HL-60/S4 treated with phorbol 12-myristate 13-acetate at 8.2 ng/mL for 4 days and 3 days (cell line): Measurements from ENCODE around the gene FADS1.

Experiments
- in situ Hi-C: fragments of 300-500 bp; cut with MboI; formaldehyde crosslinking; loops from 2 replicates; pipeline ENCODE4 v1.15.0; 2022; ENCODE audit warnings: low sequenced_read_pairs

Gene FADS1

DNA sequence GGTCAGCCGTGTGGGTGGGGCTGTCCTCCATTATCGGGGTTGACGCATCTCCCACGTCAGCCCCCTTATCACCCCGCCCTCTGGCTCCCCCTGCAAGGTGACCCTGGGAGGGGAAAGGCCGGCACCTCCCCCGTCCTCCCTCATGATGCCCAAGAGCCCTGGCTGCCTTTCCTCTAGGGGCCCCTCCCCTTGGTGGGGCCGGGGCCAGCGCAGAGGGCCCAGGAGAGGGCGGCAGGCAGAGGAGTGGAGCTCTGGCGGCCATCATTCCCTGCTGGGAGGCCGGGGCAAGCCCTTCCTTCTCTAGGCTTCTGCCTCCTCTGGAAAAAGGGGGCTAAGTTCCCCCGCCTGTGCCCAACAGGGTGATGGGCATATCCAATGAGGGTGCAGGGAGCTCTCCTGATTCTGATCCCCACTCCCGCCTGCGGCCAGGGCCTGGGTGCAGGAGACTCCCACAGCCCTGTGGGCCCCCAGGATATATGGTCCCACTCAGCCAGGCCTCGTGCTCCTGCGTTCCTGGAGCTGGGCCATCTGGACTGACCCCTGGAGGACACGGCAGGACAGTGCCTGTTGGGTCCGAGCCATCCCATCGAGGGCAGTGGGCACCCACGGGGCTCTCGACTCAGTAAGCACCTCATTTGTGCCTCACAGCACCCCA, 52.1 kb downstream of the FADS1 start:
- in situ Hi-C loops, result no loop called here

DNA sequence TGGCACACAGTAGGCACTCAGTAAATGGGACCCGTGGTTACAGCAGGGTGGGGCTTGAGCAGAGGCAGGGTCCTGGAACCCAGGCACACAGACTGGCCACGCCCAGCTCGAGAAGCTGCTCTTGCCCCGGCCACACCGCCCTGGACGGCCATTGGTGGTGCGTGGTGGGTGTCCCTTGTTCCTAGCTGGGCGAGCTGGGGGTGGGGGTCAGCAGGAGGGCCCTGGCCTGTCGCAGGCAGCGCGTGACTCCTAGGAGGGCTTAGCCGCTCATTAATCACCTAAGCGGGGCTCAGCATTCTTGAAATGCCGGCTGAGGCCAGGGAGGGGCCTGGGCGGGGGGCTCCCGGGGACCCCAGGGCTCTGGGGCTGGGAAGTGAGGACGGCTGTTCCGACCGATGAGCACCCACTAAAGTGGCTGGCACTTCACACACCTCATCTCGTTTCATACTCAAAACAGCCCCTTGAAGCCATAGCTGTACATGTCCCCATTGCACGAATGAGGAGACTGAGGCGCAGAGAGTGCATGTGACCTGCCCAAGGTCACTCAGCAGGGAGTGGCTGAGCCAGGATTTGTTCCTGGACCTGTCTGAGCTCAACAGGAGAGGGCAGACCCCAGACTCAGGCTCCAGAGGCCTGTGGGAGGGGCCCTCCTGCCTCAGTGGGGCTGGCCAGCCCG, 52.7 kb downstream of the FADS1 start:
- in situ Hi-C loops, result no loop called here

DNA sequence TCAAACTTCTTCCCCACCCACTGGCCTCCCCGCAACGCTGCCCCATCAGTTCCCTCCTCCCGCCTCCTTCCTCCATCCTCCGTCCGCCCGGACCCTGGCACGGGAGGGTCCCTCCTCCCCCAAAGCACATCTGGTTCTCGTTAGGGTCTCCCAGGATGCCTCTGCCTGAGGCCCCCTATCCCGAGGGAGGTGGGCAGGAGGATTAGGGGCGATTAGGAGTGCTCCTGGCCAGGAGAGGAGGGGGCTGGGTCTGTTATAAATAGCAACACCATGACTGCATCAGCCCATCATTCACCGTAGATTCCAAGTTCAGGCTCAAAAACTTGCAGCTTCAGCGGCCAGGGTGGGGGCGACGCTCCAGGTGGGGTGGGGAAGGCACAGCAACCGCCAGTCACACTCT, 54.0 kb downstream of the FADS1 start:
- in situ Hi-C loops, result no loop called here

DNA sequence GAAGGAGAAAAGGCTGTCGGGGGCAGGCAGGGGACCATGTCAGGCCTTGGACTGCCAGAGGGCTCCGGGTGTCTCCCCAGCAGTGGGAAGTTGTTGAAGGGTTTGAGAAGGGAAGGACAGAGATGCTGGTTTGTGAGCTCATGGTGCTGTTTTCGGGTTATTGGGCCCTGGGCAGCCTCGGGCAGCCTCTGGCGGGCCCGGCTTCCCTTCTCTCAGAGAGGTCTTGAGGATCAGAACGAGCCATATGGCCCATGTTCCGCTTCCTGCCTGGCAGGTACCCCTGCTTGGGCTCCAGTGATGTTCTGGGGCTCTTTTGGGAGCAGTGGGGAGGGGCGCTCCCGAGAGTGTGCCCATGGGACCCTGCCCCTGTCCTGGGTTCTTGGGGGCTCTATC, 54.6 kb downstream of the FADS1 start:
- in situ Hi-C loops, result no loop called here

DNA sequence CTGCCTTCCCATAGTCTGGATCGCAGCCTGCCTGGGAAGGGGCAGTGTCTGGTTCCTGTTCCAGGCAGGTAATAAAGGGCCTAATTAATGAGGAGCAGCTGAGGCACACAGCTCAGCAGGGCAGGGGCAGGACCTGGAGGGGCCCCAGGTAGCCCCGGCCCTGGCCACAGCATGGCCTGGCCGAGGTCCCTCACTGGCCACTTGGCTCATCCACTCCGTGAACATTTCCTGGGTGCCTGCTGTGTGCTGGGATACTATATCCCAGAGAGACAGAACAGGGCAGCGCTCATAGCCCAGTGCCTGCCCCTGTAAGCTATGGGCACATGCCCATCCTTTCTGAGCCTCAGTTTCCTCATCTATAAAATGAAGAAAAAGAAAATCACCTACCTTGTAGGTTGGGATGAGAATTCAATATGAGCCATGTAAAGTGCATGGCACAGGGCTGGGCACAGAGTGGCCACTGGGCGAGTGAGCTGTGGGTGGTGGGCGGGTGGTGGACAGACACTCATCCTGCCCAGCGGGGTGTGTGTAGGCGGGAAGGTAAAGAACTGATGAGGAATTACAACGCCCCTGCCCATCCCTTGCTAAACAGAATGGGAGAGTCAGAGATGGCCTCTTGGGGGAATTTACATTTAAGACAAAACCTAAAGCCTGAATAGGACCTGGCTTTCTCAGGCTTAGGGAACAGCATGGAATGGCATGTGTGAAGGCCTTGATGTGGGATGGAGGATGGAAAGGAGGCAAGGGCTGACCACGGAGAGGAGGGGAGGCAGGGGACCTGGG, 55.2 kb downstream of the FADS1 start:
- in situ Hi-C loops, result no loop called here

DNA sequence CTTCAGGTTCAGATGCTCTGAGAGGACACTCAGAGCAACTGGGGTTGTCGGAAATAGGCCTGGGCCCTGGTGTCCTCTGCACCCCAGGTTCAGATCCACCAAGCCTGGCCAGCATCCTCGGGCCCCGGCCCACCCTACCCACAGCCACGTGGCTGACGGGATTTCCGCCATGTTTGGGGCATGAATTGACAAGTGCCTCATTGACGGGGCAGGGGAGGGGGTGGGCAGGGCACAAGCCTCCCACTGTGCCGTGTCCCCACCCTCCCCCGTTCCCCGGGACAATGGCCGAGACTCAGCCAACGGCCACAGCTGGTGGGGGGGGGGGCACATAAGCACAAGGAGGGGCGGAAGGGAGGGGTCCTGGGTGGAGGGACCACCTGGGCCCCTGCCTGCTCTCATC, 55.9 kb downstream of the FADS1 start:
- in situ Hi-C loops, result no loop called here

DNA sequence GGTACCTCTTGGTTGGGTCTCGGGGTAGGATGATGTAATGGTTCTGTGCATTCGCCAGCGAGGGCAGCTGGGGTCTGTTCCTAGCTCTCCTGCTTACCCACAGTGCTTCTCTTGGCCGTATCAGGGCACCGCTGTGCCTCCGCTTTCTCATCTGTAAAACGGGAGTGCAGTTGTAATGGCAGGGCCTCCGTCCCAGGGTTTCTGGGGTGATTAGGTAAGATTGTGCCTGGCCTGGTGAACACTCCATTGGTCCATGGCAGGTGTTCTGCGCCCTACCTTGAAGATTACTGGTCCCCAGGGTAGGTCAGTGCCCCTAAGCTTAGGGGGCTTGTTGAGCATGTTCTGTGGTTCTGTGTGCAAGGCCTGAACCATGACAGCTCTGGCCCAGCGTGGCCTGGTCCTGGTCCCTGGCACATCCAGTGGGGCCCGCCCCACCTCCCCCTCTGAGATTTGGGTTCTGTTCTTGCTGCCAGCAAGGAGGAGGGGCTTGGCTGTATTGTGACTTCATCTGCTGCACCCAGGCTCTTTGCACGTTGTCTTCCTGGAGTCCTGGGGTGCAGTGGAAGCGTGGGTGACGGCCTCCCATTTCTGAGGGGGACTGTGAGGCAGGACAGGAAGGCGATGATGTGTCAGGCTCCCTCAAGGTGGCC, 59.5 kb downstream of the FADS1 start:
- in situ Hi-C loops, result no loop called here

DNA sequence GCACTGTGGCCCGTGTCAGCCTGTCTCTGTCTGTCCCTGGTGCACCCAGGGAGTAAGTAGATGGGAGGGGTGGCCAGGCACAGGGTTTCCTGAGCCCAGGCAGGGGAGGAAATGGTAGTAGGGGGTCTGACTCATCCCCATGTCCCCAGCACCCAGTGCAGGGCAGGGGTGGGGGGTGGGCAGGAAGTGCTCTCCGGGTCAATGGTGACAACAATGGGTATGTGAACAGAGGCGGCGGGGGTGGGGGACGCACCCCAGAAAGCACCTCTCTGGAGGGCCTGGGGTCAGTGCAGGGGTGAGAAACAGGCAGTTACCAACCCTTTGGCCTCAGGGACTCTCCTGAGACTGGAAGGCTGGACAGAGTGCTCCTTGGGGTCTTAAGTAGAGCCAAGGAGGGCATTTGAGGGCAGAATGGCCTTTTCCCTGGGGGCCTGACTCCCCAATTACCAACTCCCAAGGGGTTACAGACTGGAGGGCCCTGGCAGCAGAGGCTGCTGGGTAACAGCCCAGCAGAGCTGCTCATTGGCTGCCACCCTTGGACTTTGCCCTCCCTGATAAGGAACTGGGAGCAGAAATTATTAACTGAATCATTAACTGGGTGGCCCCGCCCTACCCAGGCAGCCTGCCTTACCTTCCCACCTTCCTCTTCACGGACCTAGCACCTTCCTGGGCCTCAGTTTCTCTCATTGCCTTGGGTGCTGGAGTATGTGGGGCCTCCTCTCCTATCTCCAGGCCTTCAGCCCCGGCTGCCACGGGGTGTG, 60.2 kb downstream of the FADS1 start:
- in situ Hi-C loops, result no loop called here

DNA sequence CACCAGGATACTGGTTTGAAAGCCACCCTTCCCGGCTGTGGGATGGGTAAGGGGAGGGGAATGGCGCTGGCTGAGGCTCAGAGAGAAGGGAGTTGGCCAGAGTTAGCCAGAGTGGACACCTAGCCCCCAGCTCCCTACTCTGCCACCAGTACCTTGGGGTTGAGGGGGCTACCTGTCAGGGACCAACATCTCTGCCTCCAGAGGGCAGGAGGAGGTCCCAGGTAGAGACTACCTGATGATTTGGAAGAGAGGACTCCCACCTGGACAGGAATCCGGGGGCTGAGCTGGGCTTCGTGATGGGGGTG, 60.7 kb downstream of the FADS1 start:
- in situ Hi-C loops, result no loop called here

DNA sequence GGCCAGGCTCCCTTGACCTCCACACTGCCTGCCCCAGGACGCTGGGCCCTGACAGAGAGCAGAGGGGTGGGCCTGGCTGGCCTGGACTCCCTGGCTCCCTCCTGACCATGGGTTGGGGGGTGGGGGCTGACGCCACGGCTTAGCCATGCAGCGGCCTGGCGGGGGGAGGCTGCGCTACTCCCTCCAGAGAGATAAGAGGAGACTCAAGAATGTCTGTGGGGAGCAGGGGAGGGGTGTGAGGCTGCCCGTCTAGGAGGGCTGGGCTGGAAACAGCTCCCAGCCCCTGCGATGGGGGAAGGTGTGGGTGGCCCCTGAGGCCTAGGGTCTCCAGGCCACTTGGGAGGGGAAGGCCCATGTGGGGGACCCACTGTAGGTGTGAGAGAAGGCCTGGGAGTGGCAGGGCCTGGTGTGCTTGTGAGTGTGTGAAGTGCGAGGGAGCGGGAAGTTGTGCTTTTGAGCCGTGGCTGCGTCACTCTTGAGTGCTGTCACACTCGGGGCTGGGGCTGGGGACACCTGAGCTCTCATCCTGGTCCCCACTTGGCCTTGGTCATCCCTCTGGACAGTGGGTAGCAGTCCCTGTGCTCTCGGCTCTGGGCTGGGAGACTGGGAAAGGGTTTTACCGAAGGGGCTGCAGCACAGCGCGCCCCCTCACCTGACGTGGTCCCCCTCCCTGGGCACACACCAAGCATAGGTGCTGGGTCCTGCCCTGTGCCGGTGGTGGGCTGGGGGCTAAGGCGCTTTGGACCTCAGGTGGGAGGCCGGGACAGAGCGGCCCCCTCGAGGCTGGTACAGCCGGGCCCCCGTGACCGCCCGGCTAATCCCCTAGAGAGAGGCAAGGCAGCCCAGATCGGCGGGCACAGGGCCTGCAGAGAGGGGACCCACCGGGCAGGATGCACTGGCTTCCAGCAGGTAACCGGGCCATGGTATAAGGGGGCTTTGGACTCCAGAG, 62.0 kb downstream of the FADS1 start:
- in situ Hi-C loops, result no loop called here

DNA sequence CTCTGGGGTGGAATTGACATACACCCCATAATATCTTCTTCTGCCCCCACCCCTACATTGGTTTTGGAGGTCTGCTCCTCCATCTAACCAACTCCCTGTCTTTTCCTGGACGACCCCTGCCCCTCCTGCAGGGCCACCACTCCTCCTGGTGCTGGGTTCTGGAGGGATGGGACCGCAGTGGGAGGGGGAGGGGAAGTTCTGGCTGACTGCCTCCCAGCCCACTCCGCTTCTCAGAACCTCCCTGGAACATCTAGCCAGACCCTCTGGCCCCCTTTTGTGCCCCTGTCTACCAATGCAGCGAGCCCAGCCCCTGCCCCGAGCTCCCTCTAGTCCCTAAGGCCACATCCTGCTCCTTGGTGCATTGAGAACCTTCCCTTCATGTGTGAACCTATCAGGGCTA, 63.1 kb downstream of the FADS1 start:
- in situ Hi-C loops, result no loop called here

DNA sequence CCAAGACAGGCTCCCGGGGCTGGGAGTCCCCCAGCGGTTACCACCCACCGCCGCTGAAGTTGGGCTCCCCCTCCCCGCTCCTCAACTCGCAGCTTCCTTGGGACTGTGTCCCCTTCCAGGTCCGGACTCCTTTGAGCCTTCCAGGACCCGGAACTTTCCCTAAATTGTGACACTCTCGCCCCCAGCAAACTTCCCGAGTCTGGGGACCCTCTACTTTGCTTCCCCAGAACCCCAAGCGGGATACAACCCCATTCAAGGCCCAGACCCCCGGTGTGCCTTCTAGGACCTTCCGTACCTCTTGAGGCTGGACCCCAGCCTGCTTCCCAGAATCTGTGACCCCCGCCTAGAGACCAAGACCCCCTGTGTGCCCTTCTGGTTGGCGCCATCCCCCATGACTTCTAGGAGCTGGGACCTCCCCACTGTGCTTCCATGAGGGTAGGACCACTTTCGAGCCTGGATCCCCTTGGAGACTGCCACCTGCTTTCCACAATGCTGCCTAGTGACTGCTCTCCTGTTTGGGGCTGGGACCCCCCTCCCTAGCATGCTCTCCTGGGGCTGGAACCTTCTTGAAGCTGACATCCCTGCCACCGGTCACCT, 63.8 kb downstream of the FADS1 start:
- in situ Hi-C loops, result no loop called here

DNA sequence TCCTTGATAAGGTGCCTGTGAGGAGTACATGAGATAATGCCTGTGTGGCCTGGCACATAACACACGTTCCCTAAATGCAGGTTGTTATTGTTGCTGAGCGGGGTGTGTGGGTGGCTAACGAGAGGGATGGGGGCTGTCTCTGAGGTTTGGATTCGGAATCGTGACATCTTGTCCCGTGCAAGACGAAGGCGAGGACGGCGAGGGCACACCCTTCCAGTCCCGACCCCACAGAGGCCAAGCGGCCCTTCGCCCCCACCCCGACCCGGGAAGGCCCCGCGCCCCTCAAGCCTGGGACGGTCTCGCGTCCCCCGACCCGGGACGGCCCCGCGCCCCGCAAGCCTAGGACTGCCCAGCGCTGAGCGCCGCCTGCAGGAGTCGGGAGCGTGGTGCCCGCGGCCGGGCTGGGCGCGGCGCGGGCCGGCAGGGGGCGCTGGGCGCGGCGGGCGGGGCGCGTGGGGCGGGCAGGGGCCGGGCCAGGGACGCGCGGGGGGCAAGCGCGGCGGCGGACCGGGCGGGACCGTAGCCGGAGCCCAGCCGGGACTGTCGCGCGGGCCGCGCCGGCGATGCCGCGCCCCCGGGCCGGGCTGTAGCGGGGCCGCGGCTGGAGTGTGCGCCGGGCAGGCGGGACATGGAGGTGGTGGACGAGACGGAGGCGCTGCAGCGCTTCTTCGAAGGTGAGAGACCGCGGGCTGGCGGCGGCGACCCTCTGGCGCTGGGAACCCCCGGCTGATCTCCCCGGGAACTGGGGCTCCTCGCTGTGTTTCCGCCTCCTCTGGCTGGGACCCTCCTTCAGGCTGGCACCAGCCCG, 64.5 kb downstream of the FADS1 start, which contains the start of gene MYRF:
MYRF (plus strand) TSS at position 520 of the 808 bp plus-strand sequence; CDS start at position 629, 109 bp downstream.
- in situ Hi-C loops, result no loop called here

DNA sequence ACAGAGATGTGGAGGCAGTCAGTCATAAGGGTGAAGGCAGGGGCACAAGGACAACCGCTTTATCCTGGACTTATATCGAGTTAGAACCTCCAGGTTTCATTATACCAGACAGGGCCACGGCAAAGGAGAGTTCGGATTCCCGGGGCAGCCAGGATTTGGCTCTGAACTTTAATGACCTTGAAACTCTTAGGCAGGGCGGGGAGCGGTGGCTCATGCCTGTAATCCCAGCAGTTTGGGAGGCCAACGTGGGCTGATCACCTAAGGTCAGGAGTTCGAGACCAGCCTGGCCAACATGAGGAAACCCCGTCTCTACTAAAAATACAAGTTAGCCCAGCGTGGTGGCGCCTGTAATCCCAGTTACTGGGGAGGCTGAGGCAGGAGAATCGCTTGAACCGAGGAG, 65.4 kb downstream of the FADS1 start:
- in situ Hi-C loops, result no loop called here

DNA sequence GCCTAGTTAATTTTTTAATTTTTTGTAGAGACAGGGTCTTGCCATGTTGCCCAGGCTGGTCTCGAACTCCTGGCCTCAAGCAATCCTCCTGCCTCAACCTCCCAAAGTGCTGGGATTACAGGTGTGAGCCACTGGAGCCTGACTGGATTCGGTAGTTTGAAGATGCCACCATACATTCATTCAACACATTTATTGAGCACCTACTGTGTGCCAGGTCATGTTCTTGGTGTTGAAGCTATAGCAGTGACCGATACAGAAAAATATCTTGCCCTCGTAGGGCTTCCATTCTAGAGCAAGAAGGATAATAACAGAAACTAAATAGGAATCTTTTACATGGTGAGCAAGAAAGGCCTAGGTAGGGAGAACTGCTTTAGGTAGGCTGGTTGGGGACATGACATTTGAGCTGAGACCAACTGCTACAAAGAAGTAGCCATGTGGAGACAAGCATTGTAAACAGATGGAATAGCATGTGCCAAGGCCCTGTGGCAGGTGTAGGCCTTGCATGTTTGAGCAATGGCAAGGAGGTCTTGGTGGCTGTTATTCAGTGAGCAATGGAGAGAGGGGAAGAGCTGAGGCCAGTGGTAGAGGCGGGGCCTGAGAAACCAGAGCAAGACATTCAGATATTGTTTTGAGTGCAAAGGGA, 66.1 kb downstream of the FADS1 start:
- in situ Hi-C loops, result no loop called here
